ENCODE data around the gene CPNE5.

Gene CPNE5

DNA sequence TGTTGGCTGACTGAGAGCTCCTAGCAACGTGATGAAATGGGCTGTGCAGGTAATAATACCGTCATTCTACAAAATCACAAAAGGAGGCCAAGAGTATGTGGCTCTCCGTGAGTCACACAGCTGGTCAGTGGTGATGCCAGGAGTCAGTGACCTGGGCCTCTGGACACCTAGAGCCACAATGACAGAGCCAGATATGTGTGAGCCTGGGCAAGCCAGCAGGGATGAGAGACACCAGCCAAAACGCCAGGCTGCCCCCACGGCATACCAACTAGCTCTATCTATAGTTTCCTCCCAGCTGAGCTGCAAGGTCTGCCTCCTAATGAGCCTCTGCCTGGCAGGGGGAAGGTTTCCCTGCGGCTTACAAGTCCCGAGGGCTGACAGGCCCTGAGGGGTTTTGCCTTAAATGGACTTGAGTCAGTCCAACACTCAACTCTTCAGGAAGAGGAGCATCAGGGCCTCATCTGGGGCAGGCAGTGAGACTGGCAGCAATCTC, 70.0 kb downstream of the CPNE5 start:
- Mint-ChIP-seq H3K27ac (ENCODE audit: low read depth) (peak overlapping the region; percentile 84), H3K27me3 (no peaks in the 10 kb centered on the region), H3K9me3 (no peaks in the 10 kb centered on the region), H3K4me3 (peak overlapping the region; percentile 29), H3K4me1 (peaks cover 38% of the 10 kb centered on the region), H3K36me3 (ENCODE audit: insufficient read depth) (peaks cover 9% of the 10 kb centered on the region)
- no peak for DNase-seq (ENCODE audit: low spot score in 2 of 2)
- ATAC-seq (replicated peaks; ENCODE audit: extremely low read depth, poor library complexity, severe bottlenecking): no peak

DNA sequence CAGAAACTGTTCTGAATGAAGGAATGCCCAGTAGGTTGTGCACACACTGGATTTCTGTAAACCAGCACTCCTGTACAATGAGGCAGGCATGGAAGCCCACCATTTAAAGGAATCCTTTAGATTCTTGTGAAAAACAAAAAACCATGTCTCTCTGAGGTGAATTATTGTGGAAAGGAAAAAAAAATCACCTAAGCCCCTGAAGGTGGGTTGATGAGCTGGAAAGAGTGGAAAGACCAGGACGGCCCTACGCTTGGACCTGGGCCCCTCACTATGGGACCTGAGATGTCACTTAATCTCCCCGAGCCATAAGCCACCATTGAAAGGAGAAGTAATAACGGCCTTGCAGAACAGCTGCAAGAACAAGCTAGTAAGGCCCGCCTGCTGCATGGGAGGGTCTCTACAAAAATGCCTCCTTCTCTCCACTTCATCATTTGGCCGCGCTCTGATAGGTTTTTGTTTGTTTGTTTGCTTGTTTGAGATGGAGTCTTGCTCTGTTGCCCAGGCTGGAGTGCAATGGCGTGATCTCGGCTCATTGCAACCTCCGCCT, 72.8 kb downstream of the CPNE5 start:
- Mint-ChIP-seq H3K4me3 (no peak overlapping the region), H3K27ac (ENCODE audit: low read depth) (no peak overlapping the region), H3K9me3 (no peaks in the 10 kb centered on the region), H3K4me1 (peaks cover 32% of the 10 kb centered on the region), H3K36me3 (ENCODE audit: insufficient read depth) (peaks cover 9% of the 10 kb centered on the region), H3K27me3 (no peaks in the 10 kb centered on the region)
- ATAC-seq (replicated peaks; ENCODE audit: extremely low read depth, poor library complexity, severe bottlenecking): no peak
- DNase-seq (ENCODE audit: low spot score in 2 of 2): no peak

DNA sequence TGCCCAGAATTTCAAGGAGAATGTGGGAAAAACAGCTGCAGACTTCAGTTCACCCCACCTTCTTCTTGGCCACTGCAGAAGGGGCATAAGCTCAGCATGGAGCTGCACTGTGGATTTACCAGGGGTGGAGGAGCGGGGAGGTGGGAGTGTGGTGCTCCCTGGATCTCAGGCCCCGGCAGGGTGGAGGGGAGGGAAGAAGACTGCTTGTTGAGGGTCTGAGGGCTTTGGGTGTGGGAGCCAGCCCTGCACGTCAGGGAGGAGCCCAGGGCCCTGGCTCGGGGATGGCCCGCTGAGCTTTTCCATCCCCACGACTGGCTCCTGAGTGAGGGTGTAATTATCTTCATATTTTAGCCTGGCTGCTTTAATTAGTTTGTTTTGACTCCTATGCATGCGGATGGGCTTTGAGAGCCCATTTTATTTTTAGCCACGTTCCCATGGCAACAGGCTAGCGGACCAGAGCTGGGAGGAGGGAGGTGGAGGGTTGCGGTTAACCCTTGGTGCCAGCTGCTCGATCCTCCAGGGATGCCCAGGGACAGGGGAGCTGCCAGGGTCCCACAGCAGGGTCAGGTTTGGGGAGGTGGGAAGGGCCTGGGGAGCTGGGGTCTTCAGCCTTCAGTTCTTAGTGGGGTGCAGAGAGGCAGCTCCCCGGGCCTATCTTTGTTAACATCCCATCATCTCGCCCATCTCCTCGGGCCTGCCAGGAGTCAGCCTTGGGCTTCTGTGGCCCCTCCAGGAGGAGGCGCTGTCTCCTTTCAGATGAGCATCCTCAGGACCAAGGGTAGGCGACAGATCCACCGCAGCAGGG, 73.4 kb downstream of the CPNE5 start:
- H3K27me3 Mint-ChIP-seq: no peaks in the 10 kb centered on the region
- ATAC-seq (replicated peaks; ENCODE audit: extremely low read depth, poor library complexity, severe bottlenecking) (peak; percentile 72), DNase-seq (ENCODE audit: low spot score in 2 of 2) (peak; percentile 65)
- H3K4me1 Mint-ChIP-seq: peaks cover 28% of the 10 kb centered on the region
- peaks cover 9% of the 10 kb centered on the region for H3K36me3 Mint-ChIP-seq (ENCODE audit: insufficient read depth)
- no peak overlapping the region for H3K4me3 Mint-ChIP-seq
- no peaks in the 10 kb centered on the region for H3K9me3 Mint-ChIP-seq
- H3K27ac Mint-ChIP-seq (ENCODE audit: low read depth): no peak overlapping the region

DNA sequence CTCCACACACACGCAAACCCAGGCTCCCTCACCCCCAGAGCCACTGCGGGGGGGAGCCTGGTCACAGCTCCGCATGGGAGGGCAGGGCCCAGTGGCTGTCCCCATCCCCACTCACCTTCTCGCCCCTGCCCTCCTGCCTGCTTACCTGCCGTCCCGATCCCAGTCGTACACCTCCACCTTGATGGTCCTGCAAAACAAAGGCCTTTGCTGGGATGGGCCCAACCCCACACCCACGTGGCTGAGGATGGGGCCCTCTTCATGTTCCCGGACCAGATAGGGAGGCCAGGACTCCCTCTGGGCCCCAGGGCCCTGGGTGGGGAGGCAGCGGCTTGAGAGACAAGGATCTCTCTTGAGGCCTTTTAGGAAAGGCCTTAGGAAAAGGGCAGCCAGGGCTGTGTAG, 74.1 kb downstream of the CPNE5 start:
- Mint-ChIP-seq H3K9me3 (no peaks in the 10 kb centered on the region), H3K27me3 (no peaks in the 10 kb centered on the region), H3K4me3 (no peak overlapping the region), H3K36me3 (ENCODE audit: insufficient read depth) (peaks cover 6% of the 10 kb centered on the region), H3K27ac (ENCODE audit: low read depth) (no peak overlapping the region), H3K4me1 (peaks cover 22% of the 10 kb centered on the region)
- no peak for DNase-seq (ENCODE audit: low spot score in 2 of 2)
- no peak for ATAC-seq (replicated peaks; ENCODE audit: extremely low read depth, poor library complexity, severe bottlenecking)

DNA sequence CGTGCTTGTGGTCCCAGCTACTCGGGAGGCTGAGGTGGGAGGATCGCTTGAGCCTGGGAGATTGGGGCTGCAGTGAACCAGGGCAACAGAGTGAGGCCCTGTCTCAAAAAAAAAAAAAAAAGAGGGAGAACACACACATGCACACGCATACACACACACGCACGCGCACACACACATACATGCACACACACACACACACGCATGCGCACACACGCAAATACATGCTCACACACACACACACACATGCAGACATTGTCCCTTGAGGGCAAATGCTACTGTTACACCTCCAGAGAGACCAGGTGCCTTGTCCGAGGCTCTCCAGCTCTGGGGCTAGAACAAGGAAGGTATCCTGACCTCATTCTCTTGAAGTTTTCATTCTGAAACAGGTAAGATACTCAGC, 77.1 kb downstream of the CPNE5 start:
- no peak for ATAC-seq (replicated peaks; ENCODE audit: extremely low read depth, poor library complexity, severe bottlenecking)
- Mint-ChIP-seq H3K27ac (ENCODE audit: low read depth) (no peak overlapping the region), H3K9me3 (no peaks in the 10 kb centered on the region), H3K36me3 (ENCODE audit: insufficient read depth) (peaks cover 2% of the 10 kb centered on the region), H3K4me1 (peaks cover 25% of the 10 kb centered on the region), H3K27me3 (no peaks in the 10 kb centered on the region), H3K4me3 (no peak overlapping the region)
- DNase-seq (ENCODE audit: low spot score in 2 of 2): no peak

DNA sequence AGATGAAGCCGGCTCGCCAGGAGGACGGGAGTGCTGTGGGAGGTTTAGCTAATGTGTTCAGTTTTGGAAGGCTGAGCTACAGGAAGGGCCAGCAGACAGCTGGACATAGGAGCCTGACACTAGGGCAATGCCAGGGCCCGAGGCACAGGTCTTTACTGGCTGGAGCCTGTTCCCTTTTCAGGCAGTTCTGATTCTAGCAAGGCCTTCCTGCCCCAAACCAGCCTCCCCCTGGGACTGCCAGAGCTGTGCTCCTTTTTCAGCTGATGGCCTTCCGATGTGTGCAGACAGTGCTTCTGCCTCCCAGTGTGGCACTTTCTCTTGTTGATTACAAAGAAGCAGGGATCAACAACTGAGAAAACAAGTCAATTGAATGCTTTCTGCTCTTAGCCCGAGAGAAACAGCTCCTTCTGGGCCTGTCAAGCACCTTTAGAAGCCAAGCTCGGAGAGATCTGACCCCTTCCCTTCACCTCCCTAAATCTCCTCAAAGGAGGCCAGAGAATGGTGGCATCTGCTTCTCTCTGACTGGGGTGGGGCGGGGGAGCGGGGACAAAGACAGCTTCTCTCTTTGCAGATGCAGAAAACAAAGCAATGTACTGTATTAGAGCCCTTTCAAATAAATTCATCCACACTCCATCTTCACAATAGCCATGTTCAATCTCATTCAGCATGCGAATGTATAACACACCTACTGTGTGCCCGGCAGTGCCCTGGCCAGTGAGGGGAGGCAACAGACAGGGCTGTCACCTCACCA, 78.4 kb downstream of the CPNE5 start:
- no peak overlapping the region for H3K4me3 Mint-ChIP-seq
- ATAC-seq (replicated peaks; ENCODE audit: extremely low read depth, poor library complexity, severe bottlenecking): no peak
- no peak overlapping the region for H3K27ac Mint-ChIP-seq (ENCODE audit: low read depth)

DNA sequence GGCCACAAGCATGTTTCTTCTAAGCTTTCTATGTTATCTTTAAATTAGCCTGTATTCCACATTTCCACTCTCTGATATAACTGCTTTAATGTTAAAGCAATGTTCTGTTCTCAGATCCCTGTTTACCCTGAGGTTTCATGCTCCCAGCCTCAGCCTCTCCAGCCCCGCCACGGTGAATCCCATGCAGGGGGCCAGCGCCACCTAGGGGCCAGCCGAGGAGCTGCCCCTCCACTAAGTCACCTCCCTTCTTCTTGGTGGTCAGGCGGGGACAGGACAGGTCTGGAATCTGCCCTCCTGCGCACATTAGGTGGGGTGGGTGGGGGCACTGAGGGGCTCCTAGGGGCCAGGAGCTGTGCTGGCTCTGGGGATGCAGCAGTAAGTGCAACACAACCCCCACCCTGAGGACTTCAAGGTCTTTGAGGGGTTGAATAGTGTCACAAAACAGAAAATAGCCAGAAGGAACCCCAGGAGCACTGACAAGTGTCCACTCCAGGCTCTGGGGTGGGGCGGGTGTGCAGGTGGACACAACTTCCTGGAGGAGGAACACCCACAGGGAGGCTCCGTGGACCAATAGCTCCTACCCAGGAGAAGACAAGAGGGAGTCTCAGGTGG, 80.0 kb downstream of the CPNE5 start:
- Mint-ChIP-seq H3K4me3 (no peak overlapping the region), H3K4me1 (peaks cover 47% of the 10 kb centered on the region), H3K9me3 (no peaks in the 10 kb centered on the region), H3K36me3 (ENCODE audit: insufficient read depth) (peaks cover 5% of the 10 kb centered on the region), H3K27me3 (no peaks in the 10 kb centered on the region), H3K27ac (ENCODE audit: low read depth) (peak overlapping the region; percentile 58)
- DNase-seq (ENCODE audit: low spot score in 2 of 2) (peak; percentile 60 to 70), ATAC-seq (replicated peaks; ENCODE audit: extremely low read depth, poor library complexity, severe bottlenecking) (no peak)

More for the DNA sequence above, 78.4 kb downstream of the CPNE5 start:
- H3K9me3 Mint-ChIP-seq: no peaks in the 10 kb centered on the region
- H3K4me1 Mint-ChIP-seq: peaks cover 32% of the 10 kb centered on the region
- no peaks in the 10 kb centered on the region for H3K27me3 Mint-ChIP-seq
- no peak for DNase-seq (ENCODE audit: low spot score in 2 of 2)
- H3K36me3 Mint-ChIP-seq (ENCODE audit: insufficient read depth): no peaks in the 10 kb centered on the region

DNA sequence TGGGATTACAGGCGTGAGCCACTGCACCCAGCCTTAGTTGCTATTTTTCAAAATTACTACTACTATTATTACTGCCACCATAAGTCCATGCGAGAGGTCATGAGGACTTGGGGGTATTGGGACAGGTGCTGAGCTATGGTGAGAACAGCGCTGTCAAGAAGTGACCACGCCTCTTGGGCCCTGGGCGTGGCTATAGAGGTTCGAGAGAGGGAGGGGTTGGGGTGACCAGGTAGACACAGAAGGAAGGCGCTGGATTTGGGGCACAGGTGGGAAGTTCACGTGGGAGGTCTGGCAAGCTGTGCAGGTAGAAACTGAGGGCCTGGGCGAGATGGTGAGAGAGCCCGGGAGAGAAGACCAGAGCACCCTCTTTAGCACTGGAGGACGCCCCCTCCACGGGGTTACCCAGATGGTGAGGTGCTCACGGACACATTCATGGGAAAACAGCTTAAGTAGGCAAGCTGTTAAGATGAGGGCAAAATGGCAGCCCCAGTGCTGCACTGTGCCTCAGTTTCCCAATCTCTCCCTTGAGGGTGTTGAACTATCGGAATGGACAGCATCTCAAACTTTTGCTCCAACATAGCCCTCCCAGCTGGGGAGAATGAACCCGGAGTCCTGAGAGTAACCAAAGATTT, 80.6 kb downstream of the CPNE5 start:
- Mint-ChIP-seq H3K27ac (ENCODE audit: low read depth) (peak overlapping the region; percentile 58), H3K9me3 (no peaks in the 10 kb centered on the region), H3K36me3 (ENCODE audit: insufficient read depth) (peaks cover 5% of the 10 kb centered on the region), H3K27me3 (no peaks in the 10 kb centered on the region), H3K4me1 (peaks cover 53% of the 10 kb centered on the region), H3K4me3 (no peak overlapping the region)
- ATAC-seq (replicated peaks; ENCODE audit: extremely low read depth, poor library complexity, severe bottlenecking) (no peak), DNase-seq (ENCODE audit: low spot score in 2 of 2) (no peak)

DNA sequence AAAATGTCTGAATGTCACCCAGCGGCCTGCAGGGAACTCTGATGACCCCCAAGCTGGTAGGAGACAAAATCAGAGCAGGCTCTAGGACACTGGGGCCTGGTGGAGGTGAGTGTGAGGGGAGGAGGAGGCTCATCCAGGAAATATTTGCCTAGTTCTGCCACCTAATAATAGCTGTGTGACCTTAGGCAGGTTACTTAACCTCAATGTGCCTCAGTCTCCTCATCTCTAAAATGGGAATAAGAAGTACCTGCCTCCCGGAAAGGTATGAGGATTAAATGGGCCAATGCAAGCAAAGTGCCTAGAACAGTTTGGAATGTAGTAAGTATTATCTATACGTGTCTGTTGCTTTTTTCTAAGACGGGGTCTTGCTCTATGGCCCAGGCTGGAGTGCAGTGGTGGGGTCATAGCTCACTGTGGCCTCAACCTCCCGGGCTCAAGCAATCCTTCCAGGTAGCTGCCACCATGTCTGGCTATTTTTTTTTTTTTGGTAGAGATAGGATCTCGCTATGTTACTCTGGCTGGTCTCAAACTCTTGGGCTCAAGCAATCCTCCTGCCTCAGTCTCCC, 81.2 kb downstream of the CPNE5 start:
- ATAC-seq (replicated peaks; ENCODE audit: extremely low read depth, poor library complexity, severe bottlenecking) (no peak), DNase-seq (ENCODE audit: low spot score in 2 of 2) (no peak)
- peaks cover 5% of the 10 kb centered on the region for H3K36me3 Mint-ChIP-seq (ENCODE audit: insufficient read depth)
- no peaks in the 10 kb centered on the region for H3K27me3 Mint-ChIP-seq
- peak overlapping the region; percentile 99 for H3K27ac Mint-ChIP-seq (ENCODE audit: low read depth)
- no peak overlapping the region for H3K4me3 Mint-ChIP-seq
- peaks cover 58% of the 10 kb centered on the region for H3K4me1 Mint-ChIP-seq
- H3K9me3 Mint-ChIP-seq: no peaks in the 10 kb centered on the region

DNA sequence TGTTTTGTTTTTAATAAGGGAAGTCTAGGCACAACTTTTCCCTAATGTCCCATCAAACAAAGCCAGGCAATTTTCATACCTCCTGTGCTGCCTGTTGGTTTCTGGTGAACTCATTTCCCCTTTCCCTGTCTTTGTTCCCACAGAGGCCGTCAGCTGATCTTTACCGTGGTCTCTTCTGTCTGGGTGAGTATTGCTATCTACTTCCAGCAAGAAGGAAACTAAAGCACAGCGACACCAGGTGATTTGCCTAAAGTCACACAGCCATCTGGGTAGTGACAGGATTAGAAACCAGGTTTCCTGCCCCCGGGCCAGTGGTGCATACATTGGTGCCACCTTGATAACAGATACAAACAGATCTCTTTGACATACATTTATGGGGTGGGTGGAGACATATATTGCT, 82.0 kb downstream of the CPNE5 start:
- DNase-seq (ENCODE audit: low spot score in 2 of 2) (peak in 1 of 2 donors; percentile 29), ATAC-seq (replicated peaks; ENCODE audit: extremely low read depth, poor library complexity, severe bottlenecking) (peak; percentile 16)
- no peaks in the 10 kb centered on the region for H3K27me3 Mint-ChIP-seq
- H3K27ac Mint-ChIP-seq (ENCODE audit: low read depth): peak overlapping the region; percentile 99
- no peaks in the 10 kb centered on the region for H3K9me3 Mint-ChIP-seq
- H3K4me3 Mint-ChIP-seq: peak overlapping the region; percentile 51
- peaks cover 66% of the 10 kb centered on the region for H3K4me1 Mint-ChIP-seq
- H3K36me3 Mint-ChIP-seq (ENCODE audit: insufficient read depth): peaks cover 5% of the 10 kb centered on the region

DNA sequence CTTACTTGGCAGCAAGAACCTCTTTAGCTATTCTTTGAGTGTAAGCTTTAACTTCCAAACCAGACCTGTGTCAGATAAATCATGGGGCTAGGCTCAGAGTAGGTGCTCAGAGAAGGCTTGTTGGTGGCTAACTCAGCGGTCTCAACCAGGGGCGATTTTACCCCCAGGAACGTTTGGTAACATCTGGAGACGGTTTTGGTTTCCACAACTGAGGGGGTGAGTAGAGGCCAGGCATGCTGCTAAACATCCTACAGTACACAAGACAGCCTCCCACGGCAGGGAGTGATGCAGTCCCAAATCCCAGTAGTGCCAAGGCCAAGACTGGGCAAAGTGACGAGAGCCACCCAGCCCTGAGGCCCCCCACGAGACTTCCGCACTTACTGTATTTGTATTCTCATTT, 82.5 kb downstream of the CPNE5 start:
- peaks cover 5% of the 10 kb centered on the region for H3K36me3 Mint-ChIP-seq (ENCODE audit: insufficient read depth)
- ATAC-seq (replicated peaks; ENCODE audit: extremely low read depth, poor library complexity, severe bottlenecking): no peak
- peaks cover 70% of the 10 kb centered on the region for H3K4me1 Mint-ChIP-seq
- H3K27me3 Mint-ChIP-seq: no peaks in the 10 kb centered on the region
- peak overlapping the region; percentile 51 for H3K4me3 Mint-ChIP-seq
- no peaks in the 10 kb centered on the region for H3K9me3 Mint-ChIP-seq
- H3K27ac Mint-ChIP-seq (ENCODE audit: low read depth): peak overlapping the region; percentile 99
- no peak for DNase-seq (ENCODE audit: low spot score in 2 of 2)

Measured in central memory CD8-positive, alpha-beta T cell (primary cell).